HEK293 (cell line): ENCODE data around the gene CPE.

Experiments used
- CTCF ChIA-PET: fragments of 350-600 bp; formaldehyde crosslinking; extraction: SDS; loops from one replicate; lab custom pipeline; 2021; ENCODE audit warnings: antibody characterized with exemption; lab: Yijun Ruan, JAX
- POLR2A ChIA-PET: fragments of 300-600 bp; formaldehyde crosslinking; extraction: SDS; loops from one replicate; lab custom pipeline; 2020; ENCODE audit warnings: antibody characterized with exemption, inconsistent platforms; lab: Yijun Ruan, JAX
- H3K27ac ChIP-seq: fragments of 200-500 bp; sonication (Bioruptor generic); 2 replicates; pipeline ENCODE4 v1.5.1; 2014; ENCODE audit warnings: low read depth, low read length, control low read depth, inconsistent platforms; ENCODE audit errors: extremely low read depth
- H3K36me3 ChIP-seq, 2 experiments: fragments of 200-500 bp in 1 of 2; sonication (Bioruptor generic) in 1 of 2; 1 replicate in 1 of 2; 2 replicates in 1 of 2; pipeline ENCODE4 v1.5.1; 2014 to 2017; ENCODE audit warnings: inconsistent platforms in 2 of 2, low read length in 2 of 2; ENCODE audit not compliant: control insufficient read depth in 2 of 2, insufficient read depth in 1 of 2
- H3K4me1 ChIP-seq: fragments of 200-500 bp; sonication (Bioruptor generic); 2 replicates; pipeline ENCODE4 v1.5.1; 2014; ENCODE audit warnings: mild to moderate bottlenecking, low read length, inconsistent platforms; ENCODE audit not compliant: control insufficient read depth, insufficient read depth
- H3K4me3 ChIP-seq: 2 replicates; pipeline ENCODE4 v1.5.1; 2011; ENCODE audit warnings: low read depth, mild to moderate bottlenecking, control low read depth, low read length, moderate library complexity
- H3K9me3 ChIP-seq: fragments of 200-500 bp; sonication (Bioruptor generic); 2 replicates; pipeline ENCODE4 v1.5.1; 2014; ENCODE audit warnings: low read depth, low read length, inconsistent platforms; ENCODE audit not compliant: control insufficient read depth, insufficient read depth
- GFI1B ChIP-seq: fragments of 450-650 bp; formaldehyde crosslinking; IDR thresholded peaks from 2 replicates; pipeline ENCODE4 v1.5.1; 2016; ENCODE audit warnings: missing biosample characterization, missing genetic modification characterization
- KLF1 ChIP-seq: fragments of 450-650 bp; formaldehyde crosslinking; IDR thresholded peaks from 2 replicates; pipeline ENCODE4 v1.5.1; 2016; ENCODE audit warnings: missing biosample characterization, missing genetic modification characterization
- KLF16 ChIP-seq: fragments of 450-650 bp; formaldehyde crosslinking; IDR thresholded peaks from 2 replicates; pipeline ENCODE4 v1.5.1; 2017; ENCODE audit warnings: missing biosample characterization, missing genetic modification characterization
- SP7 ChIP-seq: fragments of 450-650 bp; formaldehyde crosslinking; IDR thresholded peaks from 2 replicates; pipeline ENCODE4 v1.5.1; 2016; ENCODE audit warnings: missing biosample characterization, missing genetic modification characterization
- ZBTB1 ChIP-seq: fragments of 450-650 bp; formaldehyde crosslinking; IDR thresholded peaks from 2 replicates; pipeline ENCODE4 v1.5.1; 2016; ENCODE audit warnings: missing biosample characterization, missing genetic modification characterization
- ZBTB17 ChIP-seq: fragments of 450-650 bp; formaldehyde crosslinking; IDR thresholded peaks from 2 replicates; pipeline ENCODE4 v1.5.1; 2016; ENCODE audit warnings: missing biosample characterization, missing genetic modification characterization
- ZNF133 ChIP-seq: fragments of 450-650 bp; formaldehyde crosslinking; IDR thresholded peaks from 2 replicates; pipeline ENCODE4 v1.5.1; 2016; ENCODE audit warnings: missing biosample characterization, missing genetic modification characterization
- ZNF169 ChIP-seq: fragments of 450-650 bp; formaldehyde crosslinking; IDR thresholded peaks from 2 replicates; pipeline ENCODE4 v1.5.1; 2016; ENCODE audit warnings: missing biosample characterization, missing genetic modification characterization
- ZNF19 ChIP-seq: fragments of 450-650 bp; formaldehyde crosslinking; IDR thresholded peaks from 2 replicates; pipeline ENCODE4; 2016; ENCODE audit warnings: missing biosample characterization, missing genetic modification characterization, low read depth
- ZNF248 ChIP-seq: fragments of 450-650 bp; formaldehyde crosslinking; IDR thresholded peaks from 2 replicates; pipeline ENCODE4 v1.5.1; 2017; ENCODE audit warnings: missing biosample characterization, missing genetic modification characterization
- ZNF26 ChIP-seq: fragments of 450-650 bp; formaldehyde crosslinking; IDR thresholded peaks from 2 replicates; pipeline ENCODE4 v1.5.1; 2016; ENCODE audit warnings: missing biosample characterization, missing genetic modification characterization
- ZNF391 ChIP-seq: fragments of 450-650 bp; formaldehyde crosslinking; IDR thresholded peaks from 2 replicates; pipeline ENCODE4 v1.5.1; 2016; ENCODE audit warnings: low read depth, missing biosample characterization, missing genetic modification characterization, borderline replicate concordance
- ZNF416 ChIP-seq: fragments of 450-650 bp; formaldehyde crosslinking; IDR thresholded peaks from 2 replicates; pipeline ENCODE4 v1.5.1; 2016; ENCODE audit warnings: missing biosample characterization, missing genetic modification characterization
- ZNF473 ChIP-seq: fragments of 450-650 bp; formaldehyde crosslinking; IDR thresholded peaks from 2 replicates; pipeline ENCODE4 v1.5.1; 2017; ENCODE audit warnings: missing biosample characterization, missing genetic modification characterization
- ZNF48 ChIP-seq: fragments of 450-650 bp; formaldehyde crosslinking; IDR thresholded peaks from 2 replicates; pipeline ENCODE4 v1.5.1; 2016; ENCODE audit warnings: missing biosample characterization, missing genetic modification characterization
- ZNF514 ChIP-seq: fragments of 450-650 bp; formaldehyde crosslinking; IDR thresholded peaks from 2 replicates; pipeline ENCODE4 v1.5.1; 2016; ENCODE audit warnings: missing biosample characterization, missing genetic modification characterization
- ZNF544 ChIP-seq: fragments of 450-650 bp; formaldehyde crosslinking; IDR thresholded peaks from 2 replicates; pipeline ENCODE4 v1.5.0; 2017; ENCODE audit warnings: missing biosample characterization, missing genetic modification characterization
- ZNF555 ChIP-seq: fragments of 450-650 bp; formaldehyde crosslinking; conservative IDR thresholded peaks from 2 replicates; pipeline ENCODE4 v1.5.1; 2017; ENCODE audit warnings: missing biosample characterization, mild to moderate bottlenecking, missing genetic modification characterization, inconsistent platforms
- ZNF558 ChIP-seq: fragments of 450-650 bp; formaldehyde crosslinking; IDR thresholded peaks from 2 replicates; pipeline ENCODE4 v1.5.1; 2016; ENCODE audit warnings: missing biosample characterization, missing genetic modification characterization
- ZNF560 ChIP-seq: fragments of 450-650 bp; formaldehyde crosslinking; IDR thresholded peaks from 2 replicates; pipeline ENCODE4 v1.5.1; 2017; ENCODE audit warnings: missing biosample characterization, missing genetic modification characterization, borderline replicate concordance
- ZNF629 ChIP-seq: fragments of 450-650 bp; formaldehyde crosslinking; IDR thresholded peaks from 2 replicates; pipeline ENCODE4 v1.5.1; 2017; ENCODE audit warnings: missing biosample characterization, missing genetic modification characterization
- ZNF704 ChIP-seq: fragments of 450-650 bp; formaldehyde crosslinking; IDR thresholded peaks from 2 replicates; pipeline ENCODE4 v1.5.1; 2016; ENCODE audit warnings: missing biosample characterization, missing genetic modification characterization
- ZNF830 ChIP-seq: fragments of 450-650 bp; IDR thresholded peaks from 2 replicates; pipeline ENCODE4 v1.5.0; 2018; ENCODE audit warnings: missing biosample characterization, missing genetic modification characterization, low read depth, mild to moderate bottlenecking, moderate library complexity
- TF ChIP-seq, protein P1 (sequence below): fragments of 450-650 bp; formaldehyde crosslinking; IDR thresholded peaks from 2 replicates; pipeline ENCODE4 v1.5.1; 2016; ENCODE audit warnings: missing biosample characterization, missing genetic modification characterization
- TF ChIP-seq, protein P2 (sequence below): fragments of 450-650 bp; formaldehyde crosslinking; conservative IDR thresholded peaks from 2 replicates; pipeline ENCODE4 v1.5.1; 2016; ENCODE audit warnings: low read depth, missing biosample characterization, missing genetic modification characterization

Gene CPE

DNA sequence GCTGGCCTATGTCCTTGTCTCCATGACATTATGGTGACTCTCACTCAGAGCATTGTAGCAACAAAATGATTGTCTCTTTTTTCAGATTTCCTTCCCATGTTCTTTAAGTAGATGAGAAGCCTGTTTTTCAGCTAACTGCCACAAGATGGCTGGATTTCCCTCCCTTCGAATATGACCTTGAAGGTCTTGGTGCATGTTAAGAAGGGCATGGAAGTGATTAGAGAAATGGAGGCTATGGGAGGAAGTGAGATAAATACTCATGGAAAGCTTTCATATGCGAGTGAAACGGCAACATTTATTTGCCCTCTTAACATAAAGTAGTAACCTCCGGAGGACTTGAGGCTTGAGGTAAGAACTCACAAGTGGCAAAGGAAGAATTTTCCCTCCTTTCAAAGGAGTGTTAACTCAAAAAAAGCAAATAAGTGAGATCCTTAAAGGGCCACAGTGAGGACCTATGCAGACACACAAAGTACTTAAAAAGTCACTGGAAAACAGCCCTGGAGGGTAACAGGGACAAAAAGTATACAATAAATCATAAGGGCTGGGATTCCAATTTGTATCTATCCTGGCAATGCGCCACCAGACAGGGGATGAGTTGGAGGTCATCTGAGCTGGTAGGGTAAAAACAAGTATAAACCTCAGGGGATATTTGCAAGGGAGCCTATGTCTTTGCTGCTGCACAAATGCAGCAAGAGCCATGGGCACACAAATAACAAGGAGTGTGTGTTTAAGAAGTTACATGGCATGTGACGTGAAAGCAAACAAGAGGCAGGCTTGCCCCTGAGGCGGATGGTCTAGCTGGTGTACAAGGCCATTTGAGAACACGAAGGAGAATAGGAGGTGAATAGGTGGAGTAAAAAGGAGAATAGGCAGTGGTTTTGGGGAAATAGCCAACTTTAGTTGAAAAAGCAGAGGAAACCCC, 96.2 kb downstream of the CPE start:
- ChIA-PET POLR2A (no interaction called here), CTCF (interaction anchor here (0.6 kb wide), 1 partner anchor 326 kb away, joined by 3 read pairs; no protein-coding TSS in a partner anchor)
- Histone ChIP-seq H3K9me3 (no peaks in the 10 kb centered on the region), H3K4me1 (no peaks in the 10 kb centered on the region), H3K4me3 (no peak overlapping the region), H3K36me3 (peaks cover 0 to 21% of the 10 kb centered on the region in 2 experiments; a peak in 1 of 3 replicates), H3K27ac (no peak overlapping the region)
- no peak for TF ChIP-seq SP7 (tag by site-specific recombination)
- TF ChIP-seq, protein P1, sequence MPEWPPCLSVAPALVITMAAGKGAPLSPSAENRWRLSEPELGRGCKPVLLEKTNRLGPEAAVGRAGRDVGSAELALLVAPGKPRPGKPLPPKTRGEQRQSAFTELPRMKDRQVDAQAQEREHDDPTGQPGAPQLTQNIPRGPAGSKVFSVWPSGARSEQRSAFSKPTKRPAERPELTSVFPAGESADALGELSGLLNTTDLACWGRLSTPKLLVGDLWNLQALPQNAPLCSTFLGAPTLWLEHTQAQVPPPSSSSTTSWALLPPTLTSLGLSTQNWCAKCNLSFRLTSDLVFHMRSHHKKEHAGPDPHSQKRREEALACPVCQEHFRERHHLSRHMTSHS (tag by site-specific recombination) = no peak
- TF ChIP-seq ZNF830 (tag by site-specific recombination) = no peak
- TF ChIP-seq KLF1 (tag by site-specific recombination) = no peak
- TF ChIP-seq ZNF416 = no peak
- TF ChIP-seq ZNF473 (tag by site-specific recombination) = no peak
- TF ChIP-seq ZNF560 = no peak
- no peak for TF ChIP-seq ZNF514 (tag by site-specific recombination)
- TF ChIP-seq ZNF48 (tag by site-specific recombination) = no peak
- no peak for TF ChIP-seq ZNF704 (tag by site-specific recombination)
- no peak for TF ChIP-seq GFI1B (tag by site-specific recombination)
- no peak for TF ChIP-seq ZNF133 (tag by site-specific recombination)

- TF ChIP-seq, protein P2, sequence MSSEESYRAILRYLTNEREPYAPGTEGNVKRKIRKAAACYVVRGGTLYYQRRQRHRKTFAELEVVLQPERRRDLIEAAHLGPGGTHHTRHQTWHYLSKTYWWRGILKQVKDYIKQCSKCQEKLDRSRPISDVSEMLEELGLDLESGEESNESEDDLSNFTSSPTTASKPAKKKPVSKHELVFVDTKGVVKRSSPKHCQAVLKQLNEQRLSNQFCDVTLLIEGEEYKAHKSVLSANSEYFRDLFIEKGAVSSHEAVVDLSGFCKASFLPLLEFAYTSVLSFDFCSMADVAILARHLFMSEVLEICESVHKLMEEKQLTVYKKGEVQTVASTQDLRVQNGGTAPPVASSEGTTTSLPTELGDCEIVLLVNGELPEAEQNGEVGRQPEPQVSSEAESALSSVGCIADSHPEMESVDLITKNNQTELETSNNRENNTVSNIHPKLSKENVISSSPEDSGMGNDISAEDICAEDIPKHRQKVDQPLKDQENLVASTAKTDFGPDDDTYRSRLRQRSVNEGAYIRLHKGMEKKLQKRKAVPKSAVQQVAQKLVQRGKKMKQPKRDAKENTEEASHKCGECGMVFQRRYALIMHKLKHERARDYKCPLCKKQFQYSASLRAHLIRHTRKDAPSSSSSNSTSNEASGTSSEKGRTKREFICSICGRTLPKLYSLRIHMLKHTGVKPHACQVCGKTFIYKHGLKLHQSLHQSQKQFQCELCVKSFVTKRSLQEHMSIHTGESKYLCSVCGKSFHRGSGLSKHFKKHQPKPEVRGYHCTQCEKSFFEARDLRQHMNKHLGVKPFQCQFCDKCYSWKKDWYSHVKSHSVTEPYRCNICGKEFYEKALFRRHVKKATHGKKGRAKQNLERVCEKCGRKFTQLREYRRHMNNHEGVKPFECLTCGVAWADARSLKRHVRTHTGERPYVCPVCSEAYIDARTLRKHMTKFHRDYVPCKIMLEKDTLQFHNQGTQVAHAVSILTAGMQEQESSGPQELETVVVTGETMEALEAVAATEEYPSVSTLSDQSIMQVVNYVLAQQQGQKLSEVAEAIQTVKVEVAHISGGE (tag by site-specific recombination) = no peak
- TF ChIP-seq ZNF248 (tag by site-specific recombination) = no peak
- no peak for TF ChIP-seq ZNF26 (tag by site-specific recombination)
- TF ChIP-seq ZNF555 (tag by site-specific recombination) = no peak
- no peak for TF ChIP-seq ZNF629
- TF ChIP-seq ZNF169 = no peak
- TF ChIP-seq KLF16 (tag by site-specific recombination) = no peak
- TF ChIP-seq ZBTB1 = no peak
- TF ChIP-seq ZNF544 = no peak
- TF ChIP-seq ZNF558 (tag by site-specific recombination) = no peak
- no peak for TF ChIP-seq ZBTB17 (tag by site-specific recombination)
- TF ChIP-seq ZNF830 (tag by site-specific recombination) = no peak
- no peak for TF ChIP-seq ZNF19 (tag by site-specific recombination)
- TF ChIP-seq ZNF391 (tag by site-specific recombination) = no peak
- H3K9me3 ChIP-seq = no peaks in the 10 kb centered on the region
- no peaks in the 10 kb centered on the region for H3K4me1 ChIP-seq
- H3K36me3 ChIP-seq = peaks cover 0 to 14% of the 10 kb centered on the region in 2 experiments; a peak in 1 of 3 replicates
- CTCF ChIA-PET = interaction anchor here (0.6 kb wide), 1 partner anchor 327 kb away, joined by 3 read pairs; no protein-coding TSS in a partner anchor
- H3K27ac ChIP-seq = no peak overlapping the region
- no peak overlapping the region for H3K4me3 ChIP-seq
- POLR2A ChIA-PET = no interaction called here
Observed at GRCh38 chr4:165475706-165476070, 96.9 kb downstream of the CPE start.
